ENCODE data around the gene GIT2. TPM values are rescaled to one million over a fixed set of nuclear protein-coding genes. Genes with fewer than 3 reads are reported as not detected.

The GIT2 gene
- total RNA-seq, 4 donors from 2014 or later: 25.3 to 64.0 (median 44.0) TPM

DNA sequence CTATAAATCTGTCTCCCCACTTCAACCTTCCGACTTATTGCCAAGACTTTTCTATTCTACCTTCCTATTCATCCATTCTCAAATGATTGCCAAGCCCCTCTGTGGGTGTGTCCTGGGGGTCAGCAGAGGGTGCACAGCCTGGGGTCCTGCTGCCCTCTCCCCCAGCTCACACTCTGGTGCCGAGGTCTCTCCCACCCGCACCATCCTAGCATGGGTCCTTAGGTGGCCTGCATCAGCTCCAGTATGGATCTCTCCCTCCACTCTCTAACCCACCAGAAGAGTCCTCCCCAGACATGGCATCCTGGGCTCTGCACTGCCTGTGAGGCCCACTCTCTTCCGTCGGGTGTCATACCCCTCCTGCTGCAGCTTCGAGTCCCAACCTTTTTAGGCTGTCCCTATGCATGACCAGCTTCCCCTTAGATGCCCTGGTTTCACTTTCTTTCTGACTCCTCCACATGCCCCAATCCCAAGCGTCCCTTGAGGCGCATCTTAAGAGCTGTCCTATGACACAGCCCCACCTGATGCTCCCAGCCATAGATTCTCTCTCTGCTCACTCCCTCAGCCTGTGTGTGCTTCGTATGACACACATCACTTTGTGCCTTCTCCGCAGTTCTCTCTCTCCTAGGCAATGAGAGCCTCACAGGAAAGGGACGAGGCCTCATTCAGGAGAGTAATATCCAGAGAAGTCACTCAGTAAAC, 43.9 kb downstream of the GIT2 start:
- WGBS, 2 donors (ENCODE audit: low coverage in 1 of 2): 83 to 90% methylated on average over 1 to 11 of the region's 11 CpGs
- intact Hi-C loops (cut with DNase I; ENCODE audit: low total_unique reads): no loop called here
- DNase-seq: no peak
- Histone ChIP-seq H3K4me3 (no peak overlapping the region), H3K27ac (peak overlapping the region in 3 of 4 donors; percentile 23 to 28 (median 26)), H3K27me3 (no peaks in the 10 kb centered on the region), H3K4me1 (peaks cover 14 to 34% (median 24%) of the 10 kb centered on the region in 4 donors), H3K9me3 (no peaks in the 10 kb centered on the region), H3K36me3 (peaks cover 0 to 26% (median 12%) of the 10 kb centered on the region in 4 donors)
- no peak for TF ChIP-seq POLR2AphosphoS5 (IDR thresholded peaks at IDR 0.05)
- TF ChIP-seq, protein P1, sequence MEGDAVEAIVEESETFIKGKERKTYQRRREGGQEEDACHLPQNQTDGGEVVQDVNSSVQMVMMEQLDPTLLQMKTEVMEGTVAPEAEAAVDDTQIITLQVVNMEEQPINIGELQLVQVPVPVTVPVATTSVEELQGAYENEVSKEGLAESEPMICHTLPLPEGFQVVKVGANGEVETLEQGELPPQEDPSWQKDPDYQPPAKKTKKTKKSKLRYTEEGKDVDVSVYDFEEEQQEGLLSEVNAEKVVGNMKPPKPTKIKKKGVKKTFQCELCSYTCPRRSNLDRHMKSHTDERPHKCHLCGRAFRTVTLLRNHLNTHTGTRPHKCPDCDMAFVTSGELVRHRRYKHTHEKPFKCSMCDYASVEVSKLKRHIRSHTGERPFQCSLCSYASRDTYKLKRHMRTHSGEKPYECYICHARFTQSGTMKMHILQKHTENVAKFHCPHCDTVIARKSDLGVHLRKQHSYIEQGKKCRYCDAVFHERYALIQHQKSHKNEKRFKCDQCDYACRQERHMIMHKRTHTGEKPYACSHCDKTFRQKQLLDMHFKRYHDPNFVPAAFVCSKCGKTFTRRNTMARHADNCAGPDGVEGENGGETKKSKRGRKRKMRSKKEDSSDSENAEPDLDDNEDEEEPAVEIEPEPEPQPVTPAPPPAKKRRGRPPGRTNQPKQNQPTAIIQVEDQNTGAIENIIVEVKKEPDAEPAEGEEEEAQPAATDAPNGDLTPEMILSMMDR (IDR thresholded peaks at IDR 0.05): no peak
- no peak for TF ChIP-seq POLR2A (IDR thresholded peaks at IDR 0.05)
- no peak for TF ChIP-seq EP300 (IDR thresholded peaks at IDR 0.05; ENCODE audit: low read depth)
- in situ Hi-C loops (cut with MboI; ENCODE audit: low pct_ligation_motif_present in 1 of 4, low pct_unique_long_range_greater_than_20kb in 1 of 4, low sequenced_read_pairs in 3 of 4): no loop called here

- WGBS, 2 donors (ENCODE audit: low coverage in 1 of 2): 77 to 100% methylated on average over 1 to 7 of the region's 7 CpGs
- Histone ChIP-seq H3K27ac (peak overlapping the region in 3 of 4 donors; percentile 26 to 36 (median 28)), H3K9me3 (no peaks in the 10 kb centered on the region), H3K36me3 (peaks cover 0 to 26% (median 12%) of the 10 kb centered on the region in 4 donors), H3K4me3 (no peak overlapping the region), H3K27me3 (no peaks in the 10 kb centered on the region), H3K4me1 (peaks cover 14 to 39% (median 25%) of the 10 kb centered on the region in 4 donors)
- in situ Hi-C loops (cut with MboI; ENCODE audit: low pct_ligation_motif_present in 1 of 4, low pct_unique_long_range_greater_than_20kb in 1 of 4, low sequenced_read_pairs in 3 of 4): no loop called here
- DNase-seq: no peak
- intact Hi-C loops (cut with DNase I; ENCODE audit: low total_unique reads): no loop called here
- no peak for TF ChIP-seq POLR2A (IDR thresholded peaks at IDR 0.05)
- no peak for TF ChIP-seq POLR2AphosphoS5 (IDR thresholded peaks at IDR 0.05)
- TF ChIP-seq, protein P1 (IDR thresholded peaks at IDR 0.05): no peak
- no peak for TF ChIP-seq EP300 (IDR thresholded peaks at IDR 0.05; ENCODE audit: low read depth)
Measured at GRCh38 chr12:109951751-109952150, 44.4 kb downstream of the GIT2 start.

DNA sequence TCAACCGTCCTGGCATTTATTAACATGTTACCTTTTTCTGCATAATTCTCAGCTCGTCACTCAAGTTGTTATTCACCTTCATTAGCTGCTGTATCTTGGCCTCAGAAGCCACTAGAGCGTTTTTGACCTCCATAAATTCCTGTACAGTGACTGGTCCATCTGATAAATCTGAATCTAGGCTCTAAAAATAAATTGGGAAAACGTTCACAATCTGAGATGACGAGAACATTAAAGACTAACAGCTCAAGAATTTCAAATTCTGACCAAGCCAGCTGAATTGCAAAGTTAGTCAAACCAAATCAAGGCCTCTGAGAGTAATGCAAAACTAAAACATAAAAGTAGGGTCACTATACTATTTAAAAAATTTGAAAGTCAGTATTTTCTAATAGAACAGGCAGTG, 45.0 kb downstream of the GIT2 start:
- no peak for DNase-seq
- in situ Hi-C loops (cut with MboI; ENCODE audit: low pct_ligation_motif_present in 1 of 4, low pct_unique_long_range_greater_than_20kb in 1 of 4, low sequenced_read_pairs in 3 of 4) (no loop called here), intact Hi-C loops (cut with DNase I; ENCODE audit: low total_unique reads) (no loop called here)
- 68 to 77% methylated on average over 5 of the region's 5 CpGs for WGBS, 2 donors (ENCODE audit: low coverage in 1 of 2)
- H3K36me3 ChIP-seq: peaks cover 0 to 26% (median 12%) of the 10 kb centered on the region in 4 donors
- peaks cover 14 to 42% (median 25%) of the 10 kb centered on the region in 4 donors for H3K4me1 ChIP-seq
- no peaks in the 10 kb centered on the region for H3K27me3 ChIP-seq
- no peaks in the 10 kb centered on the region for H3K9me3 ChIP-seq
- TF ChIP-seq EP300 (IDR thresholded peaks at IDR 0.05; ENCODE audit: low read depth) (no peak), POLR2A (IDR thresholded peaks at IDR 0.05) (no peak), POLR2AphosphoS5 (IDR thresholded peaks at IDR 0.05) (no peak)
- TF ChIP-seq, protein P1 (IDR thresholded peaks at IDR 0.05): no peak
- H3K4me3 ChIP-seq: no peak overlapping the region
- H3K27ac ChIP-seq: peak overlapping the region in 3 of 4 donors; percentile 26 to 36 (median 28)

GRCh38 chr12:109950625-109951024, 45.5 kb downstream of the GIT2 start:
- Histone ChIP-seq H3K27ac (peak overlapping the region in 2 of 4 donors; percentile 11 to 36), H3K4me1 (peaks cover 14 to 46% (median 25%) of the 10 kb centered on the region in 4 donors), H3K36me3 (peaks cover 0 to 26% (median 9%) of the 10 kb centered on the region in 4 donors), H3K27me3 (no peaks in the 10 kb centered on the region), H3K9me3 (no peaks in the 10 kb centered on the region), H3K4me3 (no peak overlapping the region)
- no peak for TF ChIP-seq POLR2A (IDR thresholded peaks at IDR 0.05)
- DNase-seq: no peak
- in situ Hi-C loops (cut with MboI; ENCODE audit: low pct_ligation_motif_present in 1 of 4, low pct_unique_long_range_greater_than_20kb in 1 of 4, low sequenced_read_pairs in 3 of 4) (no loop called here), intact Hi-C loops (cut with DNase I; ENCODE audit: low total_unique reads) (no loop called here)

All from transverse colon (tissue), 4 donors.